Hepatocyte (in vitro differentiated cells): Measurements from ENCODE around the gene FAM184A.

Experiments used
- EZH2 ChIP-seq: fragments of 200-600 bp; sonication (generic); IDR thresholded peaks from 2 replicates; pipeline ENCODE4 v1.6.1; 2016; ENCODE audit warnings: antibody characterized with exemption, mild to moderate bottlenecking, borderline replicate concordance
- TF ChIP-seq, protein P1 (sequence below): fragments of 200-600 bp; sonication (generic); IDR thresholded peaks from 2 replicates; pipeline ENCODE4 v1.5.1; 2016; ENCODE audit warnings: antibody characterized with exemption, mild to moderate bottlenecking; ENCODE audit not compliant: poor library complexity

DNA sequence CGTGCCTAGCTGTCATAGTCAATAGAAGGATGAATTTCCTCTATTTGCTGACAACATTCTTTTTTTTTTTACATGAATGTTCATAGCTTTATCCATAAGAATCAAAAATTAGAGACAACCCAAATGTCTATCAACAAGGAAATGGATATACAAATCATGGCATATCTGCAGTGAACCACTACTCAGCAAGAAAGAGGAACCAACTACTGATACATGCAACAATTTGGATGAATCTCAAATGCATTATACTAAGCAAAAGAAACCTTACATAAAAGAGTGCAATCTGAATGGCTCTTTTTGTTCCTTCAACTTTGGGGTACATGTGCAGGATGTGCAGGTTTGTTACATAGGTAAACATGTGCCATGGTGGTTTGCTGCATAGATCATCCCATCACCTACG lies 125.8 kb downstream of the FAM184A start:
- TF ChIP-seq, protein P1, sequence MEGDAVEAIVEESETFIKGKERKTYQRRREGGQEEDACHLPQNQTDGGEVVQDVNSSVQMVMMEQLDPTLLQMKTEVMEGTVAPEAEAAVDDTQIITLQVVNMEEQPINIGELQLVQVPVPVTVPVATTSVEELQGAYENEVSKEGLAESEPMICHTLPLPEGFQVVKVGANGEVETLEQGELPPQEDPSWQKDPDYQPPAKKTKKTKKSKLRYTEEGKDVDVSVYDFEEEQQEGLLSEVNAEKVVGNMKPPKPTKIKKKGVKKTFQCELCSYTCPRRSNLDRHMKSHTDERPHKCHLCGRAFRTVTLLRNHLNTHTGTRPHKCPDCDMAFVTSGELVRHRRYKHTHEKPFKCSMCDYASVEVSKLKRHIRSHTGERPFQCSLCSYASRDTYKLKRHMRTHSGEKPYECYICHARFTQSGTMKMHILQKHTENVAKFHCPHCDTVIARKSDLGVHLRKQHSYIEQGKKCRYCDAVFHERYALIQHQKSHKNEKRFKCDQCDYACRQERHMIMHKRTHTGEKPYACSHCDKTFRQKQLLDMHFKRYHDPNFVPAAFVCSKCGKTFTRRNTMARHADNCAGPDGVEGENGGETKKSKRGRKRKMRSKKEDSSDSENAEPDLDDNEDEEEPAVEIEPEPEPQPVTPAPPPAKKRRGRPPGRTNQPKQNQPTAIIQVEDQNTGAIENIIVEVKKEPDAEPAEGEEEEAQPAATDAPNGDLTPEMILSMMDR, result no peak
- TF ChIP-seq EZH2, result no peak
